ENCODE measurements around the gene AQP6. TPM values are rescaled to one million over a fixed set of nuclear protein-coding genes. Genes with fewer than 3 reads are reported as not detected.

Gene AQP6
- total RNA-seq, 2 donors from 2014 or later = 0.40 TPM; not detected in 1

- H3K4me3 ChIP-seq = no peak overlapping the region
- 92% methylated on average over 16 of the region's 17 CpGs for WGBS
- H3K9me3 ChIP-seq = no peaks in the 10 kb centered on the region
- DNase-seq (ENCODE audit: low spot score) = no peak
- no peak overlapping the region for H3K27ac ChIP-seq
- intact Hi-C loops (cut with DNase I) = no loop called here
- H3K36me3 ChIP-seq = no peaks in the 10 kb centered on the region
- H3K4me1 ChIP-seq (replicated peaks) = peaks cover 6% of the 10 kb centered on the region
- TF ChIP-seq POLR2AphosphoS5 (IDR thresholded peaks at IDR 0.05) (no peak), POLR2A (IDR thresholded peaks at IDR 0.05) (no peak), CTCF (IDR thresholded peaks at IDR 0.05) (no peak)
- H3K27me3 ChIP-seq (replicated peaks; ENCODE audit: insufficient read depth) = no peaks in the 10 kb centered on the region
These were observed 8.6 kb upstream of the AQP6 start for GRCh38 chr12:49963976-49964815.

- Histone ChIP-seq H3K27me3 (replicated peaks; ENCODE audit: insufficient read depth) (no peaks in the 10 kb centered on the region), H3K9me3 (no peaks in the 10 kb centered on the region), H3K36me3 (no peaks in the 10 kb centered on the region), H3K4me1 (replicated peaks) (peaks cover 4% of the 10 kb centered on the region), H3K27ac (no peak overlapping the region), H3K4me3 (no peak overlapping the region)
- TF ChIP-seq POLR2AphosphoS5 (IDR thresholded peaks at IDR 0.05) (no peak), POLR2A (IDR thresholded peaks at IDR 0.05) (no peak), CTCF (IDR thresholded peaks at IDR 0.05) (no peak)
- no peak for DNase-seq (ENCODE audit: low spot score)
- 71% methylated on average over 13 of the region's 13 CpGs for WGBS
- intact Hi-C loops (cut with DNase I) = loop anchor here (5.0 kb wide), 2 partner anchors 92 to 98 kb away; partner anchors contain the start of gene ASIC1
These were observed 7.7 kb upstream of the AQP6 start for GRCh38 chr12:49964849-49965624.

GRCh38 chr12:49965836-49966235 is 6.9 kb upstream of the AQP6 start:
- no peaks in the 10 kb centered on the region for H3K27me3 ChIP-seq (replicated peaks; ENCODE audit: insufficient read depth)
- no peak overlapping the region for H3K27ac ChIP-seq
- no peaks in the 10 kb centered on the region for H3K36me3 ChIP-seq
- intact Hi-C loops (cut with DNase I) = loop anchor here (5.0 kb wide), 2 partner anchors 91 to 99 kb away; partner anchors contain the start of gene ASIC1
- 83% methylated on average over 6 of the region's 6 CpGs for WGBS
- H3K9me3 ChIP-seq = no peaks in the 10 kb centered on the region
- no peak for TF ChIP-seq POLR2AphosphoS5 (IDR thresholded peaks at IDR 0.05)
- TF ChIP-seq POLR2A (IDR thresholded peaks at IDR 0.05) = no peak
- no peak for TF ChIP-seq CTCF (IDR thresholded peaks at IDR 0.05)
- H3K4me3 ChIP-seq = no peak overlapping the region
- DNase-seq (ENCODE audit: low spot score) = no peak
- H3K4me1 ChIP-seq (replicated peaks) = peaks cover 3% of the 10 kb centered on the region

- Histone ChIP-seq H3K36me3 (no peaks in the 10 kb centered on the region), H3K4me1 (replicated peaks) (peaks cover 3% of the 10 kb centered on the region), H3K27ac (no peak overlapping the region), H3K27me3 (replicated peaks; ENCODE audit: insufficient read depth) (no peaks in the 10 kb centered on the region), H3K4me3 (no peak overlapping the region), H3K9me3 (no peaks in the 10 kb centered on the region)
- DNase-seq (ENCODE audit: low spot score) = no peak
- TF ChIP-seq POLR2A (IDR thresholded peaks at IDR 0.05) = no peak
- no peak for TF ChIP-seq POLR2AphosphoS5 (IDR thresholded peaks at IDR 0.05)
- no peak for TF ChIP-seq CTCF (IDR thresholded peaks at IDR 0.05)
- intact Hi-C loops (cut with DNase I) = loop anchor here (5.0 kb wide), 2 partner anchors 91 to 99 kb away; partner anchors contain the start of gene ASIC1
- 44% methylated on average over 16 of the region's 16 CpGs for WGBS
These were observed 6.2 kb upstream of the AQP6 start for GRCh38 chr12:49966511-49967041.
